Spleen (tissue), 11 donors: ENCODE results near the gene SASH3. TPM values are rescaled to one million over a fixed set of nuclear protein-coding genes. Genes with fewer than 3 reads are reported as not detected.

Experiments used
- DNase-seq: peaks from one replicate; pipeline ENCODE4 v3.0.0-alpha.2; 2020
- H3K27ac ChIP-seq, 8 donors: fragments of 200-600 bp; sonication (generic) in 7 of 8; 1 replicate in 4 of 8; 2 replicates in 4 of 8; pipeline versions ENCODE4 v1.5.0 to v1.8.0; 2016 to 2021; ENCODE audit warnings: inconsistent platforms in 4 of 8, mild to moderate bottlenecking in 4 of 8, moderate library complexity in 1 of 8
- H3K27me3 ChIP-seq, 7 donors: fragments of 200-600 bp; sonication (generic) in 6 of 7; replicated peaks in 1 of 7; 1 replicate in 4 of 7; 2 replicates in 3 of 7; pipeline versions ENCODE4 v1.5.0 to v1.8.0; 2016 to 2021; ENCODE audit warnings: inconsistent platforms in 3 of 7, mild to moderate bottlenecking in 1 of 7
- H3K36me3 ChIP-seq, 6 donors: fragments of 200-600 bp; sonication (generic) in 5 of 6; 1 replicate in 4 of 6; 2 replicates in 2 of 6; pipeline versions ENCODE4 v1.5.0 to v1.8.0; 2016 to 2021; ENCODE audit warnings: inconsistent platforms in 2 of 6
- H3K4me1 ChIP-seq, 6 donors: fragments of 200-600 bp; sonication (generic) in 5 of 6; 1 replicate in 3 of 6; 2 replicates in 3 of 6; pipeline versions ENCODE4 v1.5.0 to v1.8.0; 2016 to 2021; ENCODE audit warnings: inconsistent platforms in 3 of 6
- H3K4me3 ChIP-seq, 8 donors: fragments of 200-600 bp; sonication (generic) in 7 of 8; 1 replicate in 4 of 8; 2 replicates in 4 of 8; pipeline versions ENCODE4 v1.5.0 to v1.8.0; 2016 to 2021; ENCODE audit warnings: inconsistent platforms in 4 of 8, mild to moderate bottlenecking in 4 of 8, moderate library complexity in 2 of 8
- H3K9me3 ChIP-seq, 8 donors: fragments of 200-600 bp; sonication (generic) in 7 of 8; 1 replicate in 4 of 8; 2 replicates in 4 of 8; pipeline versions ENCODE4 v1.5.0 to v1.8.0; 2016 to 2021; ENCODE audit warnings: inconsistent platforms in 4 of 8
- CTCF ChIP-seq, 11 experiments: fragments of 200-600 bp in 7 of 11; fragments of 450-650 bp in 4 of 11; sonication (generic) in 4 of 11; IDR thresholded peaks in 8 of 11; conservative IDR thresholded peaks in 3 of 11; 1 replicate in 7 of 11; 2 replicates in 4 of 11; pipeline versions ENCODE4 v1.4.0 to v1.8.0; 2016 to 2021; ENCODE audit warnings: antibody characterized with exemption in 11 of 11, inconsistent platforms in 4 of 11, mild to moderate bottlenecking in 1 of 11
- POLR2A ChIP-seq, 3 donors: fragments of 450-650 bp; IDR thresholded peaks; one replicate each; pipeline ENCODE4 v1.5.1; 2017; ENCODE audit warnings: antibody characterized with exemption in 3 of 3, mild to moderate bottlenecking in 1 of 3
- POLR2AphosphoS5 ChIP-seq, 3 donors: sonication (generic); formaldehyde crosslinking; IDR thresholded peaks; one replicate each; pipeline ENCODE4 v1.5.1; 2017; ENCODE audit warnings: antibody characterized with exemption in 3 of 3
- WGBS, 5 donors: extraction: QIAGEN DNeasy Blood & Tissue Kit in 3 of 5; methylation state at CpG; one replicate each; pipeline versions ENCODE4 v1.1.5 to v1.1.7; 2013 to 2018; 5-methylcytosine and 5-hydroxymethylcytosine counted together
- intact Hi-C: fragments of 100-400 bp; cut with DNase I; formaldehyde crosslinking; loops from one replicate; pipeline ENCODE4 v1.15.0; 2023; ENCODE audit warnings: low total_unique reads
- polyA plus RNA-seq, 3 donors: library from polyadenylated mRNA; stranded (reverse); fragments of 200-250 nt; gene quantifications; one replicate each; pipeline ENCODE4 v1.2.1, GENCODE V29; 2013
- total RNA-seq, 7 donors: library from RNA; depleted of rRNA in 3 of 7; stranded (reverse); fragments of >200 nt in 3 of 7; fragmentation: NEBNext Ultra II Directional in 4 of 7; extraction: Animal tissue kit (Norgen Biotek cat#: 25700) in 4 of 7; gene quantifications; one replicate each; pipeline versions ENCODE4 v1.1.0 to v1.2.1, GENCODE V29; 2016 to 2021
- donor health status: healthy with polysubstance abuse.
- donor health status: DM: no; HTN: no; CAD: no; lungs with moderate emphysema.
- donor health status: DM: no; HTN: no; CAD: no.
- donor health status: Bipolar disorder and iron deficiency.
- donor health status: healthy.
- donor health status: DM: no; HTN: no; CAD: no.
- donor health status: DM: yes; HTN: yes; CAD: no.

The SASH3 gene
- total and polyA plus RNA-seq, 10 donors, result 111 to 204 (median 140) TPM

GRCh38 chrX:129773649-129774458 lies 5.9 kb upstream of the SASH3 start:
- H3K4me3 ChIP-seq, result peak overlapping the region in 1 of 8 donors; percentile 43
- WGBS, 5 donors, result 58 to 77% (median 64%) methylated on average over 2 to 4 of the region's 4 CpGs
- H3K36me3 ChIP-seq, result no peaks in the 10 kb centered on the region
- no peaks in the 10 kb centered on the region for H3K9me3 ChIP-seq
- peak; percentile 44 for DNase-seq
- no peak for TF ChIP-seq CTCF (IDR thresholded peaks at IDR 0.05 in 8 of 11, conservative IDR thresholded peaks at IDR 0.05 in 3 of 11)
- TF ChIP-seq POLR2A (IDR thresholded peaks at IDR 0.05), result no peak
- no peak for TF ChIP-seq POLR2AphosphoS5 (IDR thresholded peaks at IDR 0.05)
- peak overlapping the region; percentile 51 to 97 (median 88) for H3K27ac ChIP-seq
- H3K27me3 ChIP-seq, result no peaks in the 10 kb centered on the region
- intact Hi-C loops, result no loop called here
- H3K4me1 ChIP-seq, result peaks cover 33 to 100% (median 83%) of the 10 kb centered on the region in 6 donors

- peak overlapping the region in 5 of 8 donors; percentile 10 to 65 (median 20) for H3K4me3 ChIP-seq
- peak overlapping the region; percentile 83 to 97 (median 93) for H3K27ac ChIP-seq
- H3K27me3 ChIP-seq, result no peaks in the 10 kb centered on the region
- no peaks in the 10 kb centered on the region for H3K9me3 ChIP-seq
- peaks cover 0 to 10% (median 0%) of the 10 kb centered on the region in 6 donors for H3K36me3 ChIP-seq
- DNase-seq, result peak; percentile 96
- 8 to 41% (median 25%) methylated on average over 22 to 30 of the region's 30 CpGs for WGBS, 5 donors
- H3K4me1 ChIP-seq, result peaks cover 33 to 81% (median 65%) of the 10 kb centered on the region in 6 donors
- intact Hi-C loops, result no loop called here
- peak in 1 of 3 donors; percentile 30 for TF ChIP-seq POLR2A (IDR thresholded peaks at IDR 0.05)
- TF ChIP-seq POLR2AphosphoS5 (IDR thresholded peaks at IDR 0.05), result peak; percentile 90 to 94 (median 92)
- no peak for TF ChIP-seq CTCF (IDR thresholded peaks at IDR 0.05 in 8 of 11, conservative IDR thresholded peaks at IDR 0.05 in 3 of 11)
Measured at GRCh38 chrX:129777218-129778030, 2.3 kb upstream of the SASH3 start.

DNA sequence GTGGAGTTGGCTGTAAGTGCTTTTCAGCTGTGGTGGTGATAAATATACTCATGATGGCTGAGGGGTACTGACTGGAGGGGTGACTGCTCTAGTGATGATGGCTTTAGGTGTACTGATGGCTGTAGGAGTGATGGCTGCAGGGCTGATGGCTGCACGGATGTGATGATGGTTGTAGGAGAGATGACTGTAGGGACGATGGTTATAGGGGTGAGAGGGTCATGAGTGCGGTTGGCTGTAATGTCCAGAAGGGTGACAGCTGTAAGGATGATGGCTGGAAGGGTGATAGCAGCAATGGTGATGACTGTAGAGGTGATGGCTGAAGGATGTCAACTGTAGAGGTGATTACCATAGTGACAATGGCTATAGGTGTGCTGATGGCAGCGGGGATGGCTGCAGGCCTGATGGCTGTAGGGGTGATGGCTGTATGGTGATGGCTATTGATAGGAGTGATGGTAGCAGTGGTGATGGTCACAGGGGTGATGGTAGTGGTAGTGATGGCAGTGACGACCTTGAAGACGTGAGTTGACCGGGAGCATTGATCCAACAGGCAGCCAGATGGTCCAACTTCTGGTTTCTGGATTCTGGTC lies 570 bp upstream of the SASH3 start:
- Histone ChIP-seq H3K4me1 (peaks cover 18 to 81% (median 66%) of the 10 kb centered on the region in 6 donors), H3K27ac (peak overlapping the region; percentile 64 to 97 (median 93))
- intact Hi-C loops, result no loop called here

More for the DNA sequence above, 570 bp upstream of the SASH3 start:
- H3K4me3 ChIP-seq, result peak overlapping the region in 5 of 8 donors; percentile 53 to 80 (median 65)
- H3K27me3 ChIP-seq, result no peaks in the 10 kb centered on the region
- H3K9me3 ChIP-seq, result no peaks in the 10 kb centered on the region
- WGBS, 5 donors, result 61 to 78% (median 71%) methylated on average over 7 of the region's 7 CpGs
- TF ChIP-seq POLR2A (IDR thresholded peaks at IDR 0.05) (no peak), POLR2AphosphoS5 (IDR thresholded peaks at IDR 0.05) (no peak), CTCF (IDR thresholded peaks at IDR 0.05 in 8 of 11, conservative IDR thresholded peaks at IDR 0.05 in 3 of 11) (no peak)
- peak; percentile 67 for DNase-seq
- H3K36me3 ChIP-seq, result peaks cover 0 to 27% (median 0%) of the 10 kb centered on the region in 6 donors
